ENCODE data around the gene COX20.

GRCh38 chr1:244881552-244882280 lies 46.3 kb downstream of the COX20 start:
- no peak for TF ChIP-seq CTCF (conservative IDR thresholded peaks at IDR 0.05; ENCODE audit: low read depth, low read length)
- no peak for TF ChIP-seq EZH2 (IDR thresholded peaks at IDR 0.05; ENCODE audit: low read length, unreplicated experiment)
- no peak for TF ChIP-seq EZH2phosphoT487 (IDR thresholded peaks at IDR 0.05; ENCODE audit: borderline replicate concordance, low read length)

Data from PC-3 (cell line).